ENCODE measurements around the gene LRP1.

LRP1 gene

GRCh38 chr12:57229046-57229633 is 100.9 kb downstream of the LRP1 start:
- DNase-seq: no peak

- DNase-seq: peak; percentile 98
Observed at GRCh38 chr12:57229634-57230380, 101.5 kb downstream of the LRP1 start, which contains the start of gene SHMT2. TSS of gene SHMT2 (plus strand) at chr12:57229711. CDS start at chr12:57229779, 68 bp downstream.

GRCh38 chr12:57230381-57231155 is 102.3 kb downstream of the LRP1 start:
- DNase-seq: no peak

GRCh38 chr12:57231276-57232021 is 103.2 kb downstream of the LRP1 start:
- DNase-seq: no peak

- DNase-seq: no peak
Observed at GRCh38 chr12:57232156-57232756, 104.0 kb downstream of the LRP1 start.

GRCh38 chr12:57233357-57234232 is 105.3 kb downstream of the LRP1 start:
- no peak for DNase-seq

GRCh38 chr12:57234233-57234570 is 105.9 kb downstream of the LRP1 start:
- DNase-seq: no peak

- DNase-seq: peak; percentile 55
Observed at GRCh38 chr12:57234571-57235016, 106.3 kb downstream of the LRP1 start.

- DNase-seq: peak; percentile 90
Observed at GRCh38 chr12:57235017-57235727, 106.9 kb downstream of the LRP1 start.

- DNase-seq: peak; percentile 57
Observed at GRCh38 chr12:57235728-57236131, 107.4 kb downstream of the LRP1 start.

GRCh38 chr12:57236201-57236924 is 108.1 kb downstream of the LRP1 start:
- peak; percentile 72 for DNase-seq

- peak; percentile 69 for DNase-seq
Observed at GRCh38 chr12:57236925-57237595, 108.8 kb downstream of the LRP1 start.

GRCh38 chr12:57237596-57237931 is 109.3 kb downstream of the LRP1 start:
- DNase-seq: no peak

- peak; percentile 73 for DNase-seq
Observed at GRCh38 chr12:57237932-57238853, 109.9 kb downstream of the LRP1 start.

- peak; percentile 97 for DNase-seq
Observed at GRCh38 chr12:57238854-57239554, 110.7 kb downstream of the LRP1 start.

GRCh38 chr12:57239587-57240065 is 111.3 kb downstream of the LRP1 start:
- DNase-seq: no peak

GRCh38 chr12:57240066-57240921 is 112.0 kb downstream of the LRP1 start:
- peak; percentile 85 for DNase-seq
